ENCODE results near the gene LATS2. TPM values are rescaled to one million over a fixed set of nuclear protein-coding genes. Genes with fewer than 3 reads are reported as not detected.

The LATS2 gene
- total RNA-seq, 4 donors from 2014 or later = 33.0 to 69.6 (median 37.5) TPM

GRCh38 chr13:21101865-21102576 is 40.6 kb upstream of the LATS2 start:
- no peak for TF ChIP-seq POLR2A (IDR thresholded peaks at IDR 0.05)
- no peak for TF ChIP-seq CTCF (IDR thresholded peaks at IDR 0.05)
- WGBS, 2 donors = 87 to 88% methylated on average over 12 of the region's 12 CpGs

DNA sequence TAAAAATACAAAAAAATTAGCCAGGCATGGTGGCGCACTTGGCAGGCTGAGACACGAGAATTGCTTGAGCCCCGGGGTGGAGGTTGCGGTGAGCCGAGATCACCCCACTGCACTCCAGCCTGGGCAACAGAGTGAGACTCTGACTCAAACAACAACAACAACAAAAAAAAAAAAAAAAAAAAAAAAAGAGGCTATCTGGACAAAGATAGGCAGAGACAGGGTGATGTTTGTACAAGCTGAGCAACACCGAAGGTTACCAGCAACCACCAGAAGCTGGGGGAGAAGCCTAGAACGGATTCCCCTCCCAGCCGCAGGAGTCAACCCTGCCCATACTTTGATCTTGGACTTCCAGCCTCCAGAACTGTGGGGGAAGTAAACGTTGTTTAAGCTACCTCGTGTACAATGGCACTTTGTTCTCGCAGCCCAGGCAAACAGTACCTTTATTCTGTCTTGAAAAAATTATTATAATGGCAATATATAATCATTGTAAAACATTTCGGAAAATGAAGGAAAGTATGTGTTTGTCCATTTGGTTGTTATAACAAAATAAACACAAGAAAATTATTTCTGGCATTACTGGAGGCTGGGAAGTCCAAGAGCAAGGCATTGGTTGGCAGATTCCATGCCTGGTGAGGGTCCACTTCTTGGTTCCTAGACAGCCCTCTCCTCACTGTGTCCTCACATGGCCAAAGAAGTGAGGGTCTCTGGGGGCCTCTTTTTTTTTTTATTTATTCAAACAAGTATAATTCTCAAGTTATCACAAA is 39.8 kb upstream of the LATS2 start:
- no peak overlapping the region for H3K27ac ChIP-seq
- no peaks in the 10 kb centered on the region for H3K9me3 ChIP-seq
- no peaks in the 10 kb centered on the region for H3K4me1 ChIP-seq
- TF ChIP-seq POLR2A (IDR thresholded peaks at IDR 0.05) (no peak), CTCF (IDR thresholded peaks at IDR 0.05) (no peak)
- intact Hi-C loops (cut with DNase I) = no loop called here
- 87 to 92% methylated on average over 12 of the region's 12 CpGs for WGBS, 2 donors
- no peak for DNase-seq
- no peaks in the 10 kb centered on the region for H3K36me3 ChIP-seq
- no peak overlapping the region for H3K4me3 ChIP-seq (replicated peaks in 1 of 3)
- H3K27me3 ChIP-seq = no peaks in the 10 kb centered on the region

More at GRCh38 chr13:21101865-21102576, 40.6 kb upstream of the LATS2 start:
- Histone ChIP-seq H3K36me3 (no peaks in the 10 kb centered on the region), H3K9me3 (no peaks in the 10 kb centered on the region), H3K4me1 (no peaks in the 10 kb centered on the region), H3K27ac (no peak overlapping the region), H3K27me3 (no peaks in the 10 kb centered on the region), H3K4me3 (replicated peaks in 1 of 3) (no peak overlapping the region)
- no peak for DNase-seq
- intact Hi-C loops (cut with DNase I) = no loop called here

GRCh38 chr13:21100211-21100610 is 38.8 kb upstream of the LATS2 start:
- intact Hi-C loops (cut with DNase I) = no loop called here
- H3K36me3 ChIP-seq = no peaks in the 10 kb centered on the region
- TF ChIP-seq CTCF (IDR thresholded peaks at IDR 0.05) (no peak), POLR2A (IDR thresholded peaks at IDR 0.05) (no peak)
- DNase-seq = no peak
- no peaks in the 10 kb centered on the region for H3K9me3 ChIP-seq
- no peaks in the 10 kb centered on the region for H3K27me3 ChIP-seq
- H3K4me1 ChIP-seq = no peaks in the 10 kb centered on the region
- H3K27ac ChIP-seq = no peak overlapping the region
- WGBS, 2 donors = 48 to 56% methylated on average over 7 of the region's 7 CpGs
- H3K4me3 ChIP-seq (replicated peaks in 1 of 3) = no peak overlapping the region

- Histone ChIP-seq H3K4me1 (no peaks in the 10 kb centered on the region), H3K4me3 (replicated peaks in 1 of 3) (no peak overlapping the region), H3K36me3 (no peaks in the 10 kb centered on the region), H3K27me3 (no peaks in the 10 kb centered on the region), H3K27ac (no peak overlapping the region), H3K9me3 (no peaks in the 10 kb centered on the region)
- 68 to 69% methylated on average over 1 of the region's 1 CpG for WGBS, 2 donors
- no peak for DNase-seq
- intact Hi-C loops (cut with DNase I) = no loop called here
- TF ChIP-seq POLR2A (IDR thresholded peaks at IDR 0.05) (no peak), CTCF (IDR thresholded peaks at IDR 0.05) (no peak)
These were observed 33.9 kb upstream of the LATS2 start for GRCh38 chr13:21095311-21095710.

DNA sequence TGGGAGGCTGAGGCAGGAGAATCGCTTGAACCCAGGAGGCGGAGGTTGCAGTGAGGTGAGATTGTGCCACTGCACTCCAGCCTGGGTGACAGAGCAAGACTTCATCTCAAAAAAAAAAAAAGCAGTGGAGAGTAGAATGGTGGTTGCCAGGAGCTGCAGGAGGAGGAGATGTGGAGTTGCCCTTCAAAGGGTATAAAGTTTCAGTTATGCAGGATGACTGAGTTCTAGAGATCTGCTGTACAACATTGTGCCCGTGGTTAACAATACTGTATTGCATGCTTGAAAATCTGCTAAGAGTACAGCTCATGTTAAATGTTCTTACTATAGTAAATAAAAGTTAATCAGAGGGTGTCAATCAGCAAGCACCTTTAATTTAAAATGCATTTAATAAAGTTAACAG is 28.4 kb upstream of the LATS2 start:
- 70 to 76% methylated on average over 3 of the region's 3 CpGs for WGBS, 2 donors
- TF ChIP-seq CTCF (IDR thresholded peaks at IDR 0.05) (no peak), POLR2A (IDR thresholded peaks at IDR 0.05) (no peak)

More for the DNA sequence above, 28.4 kb upstream of the LATS2 start:
- Histone ChIP-seq H3K27me3 (no peaks in the 10 kb centered on the region), H3K4me1 (no peaks in the 10 kb centered on the region), H3K9me3 (no peaks in the 10 kb centered on the region), H3K4me3 (replicated peaks in 1 of 3) (no peak overlapping the region), H3K36me3 (no peaks in the 10 kb centered on the region), H3K27ac (no peak overlapping the region)
- intact Hi-C loops (cut with DNase I) = no loop called here
- no peak for DNase-seq

All from thyroid gland (tissue), 4 donors.